Measurements from ENCODE around the gene LAP3.

Gene LAP3

GRCh38 chr4:17576932-17577664 lies at the start of gene LAP3:
LAP3 (plus strand) TSS chr4:17577198; CDS start chr4:17577466, 268 bp downstream.
- Histone ChIP-seq H3K4me1 (ENCODE audit: insufficient read depth, low read length, severe bottlenecking) (peaks cover 19% of the 10 kb centered on the region), H3K4me2 (ENCODE audit: low read length) (peak within 1 kb of the TSS; percentile 99), H4K20me1 (ENCODE audit: insufficient read depth, low read length) (no peaks in the 10 kb centered on the region), H3K4me3 (ENCODE audit: low read depth, low read length, poor library complexity, severe bottlenecking) (peak within 1 kb of the TSS; percentile 89), H3K27me3 (ENCODE audit: insufficient read depth, low read length) (no peaks in the 10 kb centered on the region), H3K9ac (ENCODE audit: low read length) (peak within 1 kb of the TSS; percentile 87), H3K36me3 (ENCODE audit: insufficient read depth, low read length) (peaks cover 5% of the 10 kb centered on the region; the same call in 1 of the 2 replicates), H3K79me2 (ENCODE audit: insufficient read depth, low read length) (no peaks in the 10 kb centered on the region), H2AFZ (ENCODE audit: low read length) (no peak within 1 kb of the TSS), H3K9me3 (ENCODE audit: low read length) (no peaks in the 10 kb centered on the region), H3K27ac (ENCODE audit: low read depth, low read length, poor library complexity, severe bottlenecking) (peak within 1 kb of the TSS; percentile 40), H3F3A (ENCODE audit: insufficient read depth, low read length) (no peaks in the 10 kb centered on the region), H3K9me2 (ENCODE audit: low read depth, low read length) (no peaks in the 10 kb centered on the region)
- no peak for TF ChIP-seq CTCF (IDR thresholded peaks at IDR 0.05; ENCODE audit: low read length)
- no peak for TF ChIP-seq EZH2 (IDR thresholded peaks at IDR 0.05; ENCODE audit: borderline replicate concordance, low read length)

DNA sequence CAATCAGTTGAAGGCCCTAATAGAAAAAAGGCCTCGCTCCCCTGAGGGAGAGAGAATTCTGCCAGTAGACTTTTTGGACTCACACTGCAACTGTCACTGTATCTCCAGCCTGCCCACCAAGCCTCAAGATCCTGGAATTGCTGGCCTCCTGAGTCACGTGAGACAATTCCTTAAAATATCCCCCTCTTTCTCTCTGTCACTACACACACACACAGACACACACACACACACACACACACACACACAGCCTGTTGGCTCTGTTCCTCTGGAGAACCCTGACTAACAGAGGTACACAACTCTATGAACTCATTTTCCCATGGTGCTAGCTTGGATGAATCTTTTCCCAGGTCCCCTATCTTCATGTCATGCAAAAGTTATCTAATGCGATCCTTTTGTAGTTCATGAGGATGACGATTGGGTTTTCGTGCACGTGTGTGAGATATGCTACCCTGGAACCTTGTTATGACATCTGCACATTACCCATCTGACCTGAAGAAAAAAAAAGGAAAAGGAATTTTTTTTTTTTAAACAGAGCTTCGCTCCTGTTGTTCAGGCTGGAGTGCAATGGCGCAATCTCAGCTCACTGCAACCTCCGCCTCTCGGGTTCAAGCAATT lies 48.3 kb upstream of the LAP3 start:
- Histone ChIP-seq H3K4me3 (ENCODE audit: low read depth, low read length, poor library complexity, severe bottlenecking) (no peak overlapping the region), H3K9ac (ENCODE audit: low read length) (no peak overlapping the region), H3K9me2 (ENCODE audit: low read depth, low read length) (no peaks in the 10 kb centered on the region), H2AFZ (ENCODE audit: low read length) (no peak overlapping the region), H3K4me2 (ENCODE audit: low read length) (no peak overlapping the region), H4K20me1 (ENCODE audit: insufficient read depth, low read length) (no peaks in the 10 kb centered on the region), H3F3A (ENCODE audit: insufficient read depth, low read length) (no peaks in the 10 kb centered on the region), H3K27ac (ENCODE audit: low read depth, low read length, poor library complexity, severe bottlenecking) (no peak overlapping the region), H3K9me3 (ENCODE audit: low read length) (no peaks in the 10 kb centered on the region), H3K79me2 (ENCODE audit: insufficient read depth, low read length) (no peaks in the 10 kb centered on the region), H3K27me3 (ENCODE audit: insufficient read depth, low read length) (no peaks in the 10 kb centered on the region), H3K4me1 (ENCODE audit: insufficient read depth, low read length, severe bottlenecking) (no peaks in the 10 kb centered on the region), H3K36me3 (ENCODE audit: insufficient read depth, low read length) (no peaks in the 10 kb centered on the region)
- TF ChIP-seq EZH2 (IDR thresholded peaks at IDR 0.05; ENCODE audit: borderline replicate concordance, low read length) (no peak), CTCF (IDR thresholded peaks at IDR 0.05; ENCODE audit: low read length) (no peak)

DNA sequence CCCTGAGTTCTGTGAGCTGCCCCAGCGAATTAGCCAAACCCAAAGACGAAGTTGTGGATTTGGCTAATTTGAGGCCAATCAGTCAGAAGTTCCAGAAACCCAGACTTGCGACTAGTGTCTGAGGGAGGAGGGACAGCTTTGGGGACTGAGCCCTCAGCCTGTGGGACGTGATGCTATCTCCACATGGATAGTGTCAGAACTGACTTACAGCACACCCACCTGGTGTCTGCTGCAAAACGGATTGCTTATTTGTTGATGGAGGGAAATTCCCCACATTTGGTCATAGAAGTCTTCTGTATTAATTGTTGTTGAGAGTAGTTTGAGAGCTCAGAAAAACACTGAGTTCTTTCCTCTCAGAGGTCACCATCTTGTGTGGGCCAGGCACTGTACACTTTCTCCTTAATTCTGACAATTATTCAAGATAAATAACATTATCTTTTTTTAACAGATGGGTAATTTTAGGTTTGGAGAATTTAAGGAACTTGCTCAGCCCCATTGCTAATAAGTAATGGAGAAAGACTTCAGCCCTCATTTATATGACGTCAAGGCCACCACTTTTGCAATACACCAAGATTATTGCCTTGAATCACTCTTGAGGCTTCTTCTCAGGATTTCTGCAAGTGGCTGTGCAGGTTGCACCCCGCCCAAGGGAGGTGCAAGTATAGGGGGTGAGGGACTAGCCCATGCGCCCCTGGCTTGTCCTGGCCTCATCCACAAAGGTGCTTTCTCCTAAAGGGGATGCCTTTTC lies 45.3 kb upstream of the LAP3 start:
- Histone ChIP-seq H3K4me2 (ENCODE audit: low read length) (no peak overlapping the region), H3K4me1 (ENCODE audit: insufficient read depth, low read length, severe bottlenecking) (no peaks in the 10 kb centered on the region), H3K4me3 (ENCODE audit: low read depth, low read length, poor library complexity, severe bottlenecking) (no peak overlapping the region), H3K9ac (ENCODE audit: low read length) (no peak overlapping the region), H3K9me3 (ENCODE audit: low read length) (no peaks in the 10 kb centered on the region), H3K79me2 (ENCODE audit: insufficient read depth, low read length) (no peaks in the 10 kb centered on the region), H3K9me2 (ENCODE audit: low read depth, low read length) (no peaks in the 10 kb centered on the region), H3F3A (ENCODE audit: insufficient read depth, low read length) (no peaks in the 10 kb centered on the region), H3K27ac (ENCODE audit: low read depth, low read length, poor library complexity, severe bottlenecking) (no peak overlapping the region), H2AFZ (ENCODE audit: low read length) (no peak overlapping the region), H3K27me3 (ENCODE audit: insufficient read depth, low read length) (no peaks in the 10 kb centered on the region), H4K20me1 (ENCODE audit: insufficient read depth, low read length) (no peaks in the 10 kb centered on the region), H3K36me3 (ENCODE audit: insufficient read depth, low read length) (no peaks in the 10 kb centered on the region)
- TF ChIP-seq CTCF (IDR thresholded peaks at IDR 0.05; ENCODE audit: low read length) = no peak
- TF ChIP-seq EZH2 (IDR thresholded peaks at IDR 0.05; ENCODE audit: borderline replicate concordance, low read length) = no peak

All from OCI-LY1 (cell line).